Fibroblast of pulmonary artery (primary cell): ENCODE data around the gene SLAMF6.
"Not testable (repeated sequence)": the region's sequence is repeated elsewhere in the genome, so short reads cannot be mapped to it uniquely, and the experiment has no call there.

ENCODE experiments used
- DNase-seq: peaks from one replicate; pipeline ENCODE4 v3.0.0-alpha.2; 2010; ENCODE audit warnings: low read depth
- H3K4me3 ChIP-seq: replicated peaks from 2 replicates; pipeline ENCODE4 v1.5.1; 2011; ENCODE audit warnings: low read depth, mild to moderate bottlenecking, control low read depth, low read length, moderate library complexity
- CTCF ChIP-seq: IDR thresholded peaks from 2 replicates; pipeline ENCODE4 v1.5.1; 2011; ENCODE audit warnings: mild to moderate bottlenecking, control low read depth, low read length, inconsistent platforms; ENCODE audit errors: missing control alignments

Gene SLAMF6

DNA sequence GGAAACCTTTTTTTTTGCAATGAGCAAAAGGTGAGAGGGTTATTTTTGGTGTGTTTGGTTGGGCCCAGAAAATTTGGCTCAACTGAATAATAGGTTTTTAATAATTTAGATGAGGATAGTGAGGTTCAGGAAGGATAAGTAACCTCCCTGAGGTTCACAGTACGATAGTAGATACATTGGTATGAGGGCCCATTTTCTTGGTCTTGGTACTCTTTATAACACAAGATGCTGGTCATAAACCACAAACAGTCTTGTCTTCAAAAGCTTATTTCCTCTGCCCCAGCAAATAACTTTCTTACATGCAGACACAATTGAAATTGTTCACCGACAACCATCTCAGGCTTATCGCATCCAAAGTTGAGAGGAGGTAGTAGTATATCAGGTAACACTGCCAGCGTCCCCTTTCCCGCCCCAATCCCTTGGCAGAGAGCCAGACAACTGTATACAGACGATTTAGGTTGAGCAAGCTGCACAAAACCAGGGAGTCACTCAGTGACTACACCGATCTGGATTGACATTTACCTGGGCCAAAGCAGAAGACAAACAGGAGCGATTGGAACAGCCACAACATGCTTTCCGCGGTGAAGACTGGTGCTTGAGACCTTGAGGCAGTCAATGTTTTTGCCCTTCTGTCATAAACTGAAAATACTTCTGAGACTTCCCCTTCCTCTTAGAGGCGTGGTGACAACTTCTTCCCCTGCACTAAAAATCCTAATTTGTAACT lies at the start of gene SLAMF6:
Gene SLAMF6 (minus strand): TSS at position 634 of the 724 bp plus-strand sequence. CDS start 63 bp downstream, at position 571.
- no peak within 1 kb of the TSS for H3K4me3 ChIP-seq
- DNase-seq: no peak
- no peak for TF ChIP-seq CTCF

DNA sequence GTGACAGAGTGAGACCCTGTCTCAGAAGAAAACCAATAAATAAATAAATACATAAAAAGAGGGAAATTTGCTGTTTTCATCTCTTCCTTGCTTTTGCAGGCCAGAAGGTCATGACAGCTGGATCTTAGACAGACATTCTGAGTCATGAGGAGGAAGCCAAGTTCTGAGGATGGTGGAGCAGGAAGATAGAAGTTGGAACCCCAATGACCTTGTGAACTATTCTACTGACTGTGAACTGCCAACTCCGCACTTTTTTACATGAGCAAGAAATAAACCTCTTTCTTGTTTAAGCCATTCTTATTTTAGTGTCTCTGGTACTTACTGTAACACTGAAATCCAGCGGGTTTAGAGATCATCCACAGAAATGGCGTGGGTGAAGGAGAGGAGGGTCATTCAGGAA lies 47.8 kb upstream of the SLAMF6 start:
- no peak for TF ChIP-seq CTCF
- DNase-seq: no peak
- no peak overlapping the region for H3K4me3 ChIP-seq

GRCh38 chr1:160569806-160570205 lies 46.8 kb upstream of the SLAMF6 start:
- no peak for TF ChIP-seq CTCF
- DNase-seq: no peak

DNA sequence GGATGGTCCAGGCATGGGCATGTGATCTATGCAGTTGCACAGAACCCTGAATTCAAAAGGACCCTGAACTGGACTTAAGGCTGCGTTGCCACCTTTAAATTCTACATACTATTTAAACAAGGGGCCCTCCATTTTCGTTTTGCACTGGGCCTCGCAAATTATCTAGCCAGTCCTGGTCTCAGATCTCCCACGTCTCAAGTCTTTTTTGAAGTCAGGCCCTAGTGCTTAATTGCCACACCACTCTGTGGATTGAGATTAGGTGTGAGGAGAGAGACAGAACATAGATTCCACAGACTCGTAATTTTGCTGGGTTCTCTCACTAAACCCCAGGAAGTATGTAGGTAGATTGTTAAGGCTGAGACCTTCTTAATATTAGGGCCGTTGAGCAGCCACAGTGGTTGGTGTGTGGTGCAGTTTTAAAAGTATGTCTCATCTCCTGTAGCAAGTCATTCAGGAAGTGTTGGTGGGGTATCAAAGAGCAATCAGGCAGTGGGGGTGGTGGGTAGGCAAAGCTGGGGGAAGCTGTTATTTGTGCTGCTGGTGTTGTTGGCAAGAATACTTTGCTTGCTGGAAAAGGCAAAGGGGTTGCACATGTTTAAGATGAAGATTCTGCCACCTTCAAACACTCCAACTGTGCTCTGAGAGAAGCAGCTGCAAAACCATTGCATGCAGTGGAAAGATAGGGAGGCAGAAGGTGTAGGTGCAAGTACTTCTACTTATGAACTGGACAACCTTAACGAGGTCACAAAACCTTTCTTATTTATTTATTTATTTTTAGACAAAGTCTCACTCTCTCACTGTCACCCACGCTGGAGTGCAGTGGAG lies 45.0 kb upstream of the SLAMF6 start:
- no peak overlapping the region for H3K4me3 ChIP-seq
- no peak for TF ChIP-seq CTCF
- no peak for DNase-seq

More at GRCh38 chr1:160569806-160570205, 46.8 kb upstream of the SLAMF6 start:
- H3K4me3 ChIP-seq: no peak overlapping the region

GRCh38 chr1:160567341-160567740 lies 44.3 kb upstream of the SLAMF6 start:
- TF ChIP-seq CTCF: no peak
- no peak overlapping the region for H3K4me3 ChIP-seq
- DNase-seq: no peak

GRCh38 chr1:160565564-160565963 lies 42.5 kb upstream of the SLAMF6 start:
- no peak overlapping the region for H3K4me3 ChIP-seq
- no peak for TF ChIP-seq CTCF
- DNase-seq: no peak

DNA sequence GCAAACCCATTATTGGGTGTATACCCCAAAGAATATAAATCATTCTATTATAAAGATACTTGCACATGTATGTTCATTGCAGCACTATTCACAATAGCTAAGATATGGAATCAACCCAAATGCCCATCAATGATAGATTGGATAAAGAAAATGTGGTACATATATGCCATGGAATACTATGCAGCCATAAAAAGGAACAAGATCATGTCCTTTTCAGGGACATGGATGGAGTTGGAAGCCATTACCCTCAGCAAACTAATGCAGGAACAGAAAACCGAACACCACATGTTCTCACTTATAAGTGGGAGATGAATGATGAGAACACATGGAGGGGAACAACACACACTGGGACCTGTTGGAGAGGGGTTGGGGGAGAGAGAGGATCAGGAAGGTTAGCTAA lies 40.2 kb upstream of the SLAMF6 start:
- H3K4me3 ChIP-seq: not testable (repeated sequence)

GRCh38 chr1:160562745-160563144 lies 39.7 kb upstream of the SLAMF6 start:
- DNase-seq, H3K4me3 ChIP-seq: not testable (repeated sequence)

More for the DNA sequence above, 40.2 kb upstream of the SLAMF6 start:
- not testable (repeated sequence) for DNase-seq
